ENCODE measurements around the gene NOP56. TPM values are rescaled to one million over a fixed set of nuclear protein-coding genes. Genes with fewer than 3 reads are reported as not detected.

The NOP56 gene
- total and polyA plus RNA-seq, 2 of the 8 experiments (the other 6 are each of a cell fraction or from before 2014, with no cell fraction given): 391 to 677 TPM

DNA sequence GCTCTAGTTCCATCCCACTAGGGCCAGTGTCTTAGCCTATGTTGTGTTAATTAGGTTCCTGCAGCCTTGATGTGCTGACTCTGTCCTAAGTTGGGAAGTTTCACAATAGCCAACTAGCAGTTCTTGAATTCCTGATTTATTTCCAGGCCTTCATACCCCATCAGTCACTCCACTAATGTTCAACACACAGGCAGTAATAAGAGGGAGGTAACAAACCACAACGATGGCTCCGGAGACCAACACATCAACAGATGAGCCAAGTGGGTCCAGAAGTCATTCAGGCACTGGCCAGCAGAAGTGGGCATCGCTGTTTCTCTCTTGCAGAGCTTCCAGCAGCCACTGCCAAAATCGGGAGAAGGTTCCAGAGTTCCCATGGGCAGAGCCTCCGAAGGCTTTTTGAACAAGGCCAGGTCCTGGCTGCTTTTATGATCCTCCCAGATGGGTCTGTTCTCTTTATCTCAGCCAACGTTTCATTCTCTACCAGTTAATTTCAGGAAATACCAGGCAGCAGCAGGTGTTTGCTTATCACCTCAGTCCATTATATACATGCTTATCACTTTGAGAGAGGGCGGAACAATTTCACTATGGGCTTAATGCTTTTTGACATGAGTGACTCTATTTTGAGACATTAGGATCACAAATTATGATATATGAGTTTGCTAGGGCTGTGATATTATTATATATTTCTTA lies 48.5 kb upstream of the NOP56 start (continued):
- TF ChIP-seq EP300 (IDR thresholded peaks at IDR 0.05; ENCODE audit: borderline replicate concordance in 1 of 2, low read depth in 2 of 2, low read length in 2 of 2): no peak
